ENCODE measurements around the gene EPN3.

The EPN3 gene

GRCh38 chr17:50546701-50547034 is 14.1 kb downstream of the EPN3 start:
- ChIA-PET POLR2A (interaction anchor here (0.9 to 1.4 kb wide), 2 partner anchors 14 to 64 kb away, joined by 3 to 4 read pairs; partner anchors contain the start of gene CACNA1G), CTCF (interaction anchor here (0.5 to 7.4 kb wide), 17 partner anchors 9 to 295 kb away, joined by 3 to 231 read pairs (median 4); partner anchors contain the start of gene CACNA1G)
- Histone ChIP-seq H3K9me3 (ENCODE audit: control insufficient read depth, insufficient read depth, low read depth, low read length) (no peaks in the 10 kb centered on the region), H3K36me3 (ENCODE audit: control insufficient read depth in 2 of 2, insufficient read depth in 1 of 2, low read length in 2 of 2) (peaks cover 0 to 21% of the 10 kb centered on the region in 2 experiments; a peak in 1 of 3 replicates), H3K27ac (ENCODE audit: extremely low read depth, low read depth, low read length) (no peak overlapping the region), H3K4me1 (ENCODE audit: control insufficient read depth, insufficient read depth, low read length) (peaks cover 16% of the 10 kb centered on the region), H3K4me3 (ENCODE audit: low read depth, low read length) (no peak overlapping the region)
- TF ChIP-seq REST (tag by site-specific recombination; IDR thresholded peaks at IDR 0.05) (0 out of 2 replicates have a peak, but pooled peaks have one; percentile 16), ZBTB17 (tag by site-specific recombination; IDR thresholded peaks at IDR 0.05) (peak; percentile 71; the same call in 1 of the 2 replicates), ZNF426 (tag by site-specific recombination; IDR thresholded peaks at IDR 0.05) (no peak), ZNF792 (tag by site-specific recombination; IDR thresholded peaks at IDR 0.05) (no peak)
- TF ChIP-seq, protein P1, sequence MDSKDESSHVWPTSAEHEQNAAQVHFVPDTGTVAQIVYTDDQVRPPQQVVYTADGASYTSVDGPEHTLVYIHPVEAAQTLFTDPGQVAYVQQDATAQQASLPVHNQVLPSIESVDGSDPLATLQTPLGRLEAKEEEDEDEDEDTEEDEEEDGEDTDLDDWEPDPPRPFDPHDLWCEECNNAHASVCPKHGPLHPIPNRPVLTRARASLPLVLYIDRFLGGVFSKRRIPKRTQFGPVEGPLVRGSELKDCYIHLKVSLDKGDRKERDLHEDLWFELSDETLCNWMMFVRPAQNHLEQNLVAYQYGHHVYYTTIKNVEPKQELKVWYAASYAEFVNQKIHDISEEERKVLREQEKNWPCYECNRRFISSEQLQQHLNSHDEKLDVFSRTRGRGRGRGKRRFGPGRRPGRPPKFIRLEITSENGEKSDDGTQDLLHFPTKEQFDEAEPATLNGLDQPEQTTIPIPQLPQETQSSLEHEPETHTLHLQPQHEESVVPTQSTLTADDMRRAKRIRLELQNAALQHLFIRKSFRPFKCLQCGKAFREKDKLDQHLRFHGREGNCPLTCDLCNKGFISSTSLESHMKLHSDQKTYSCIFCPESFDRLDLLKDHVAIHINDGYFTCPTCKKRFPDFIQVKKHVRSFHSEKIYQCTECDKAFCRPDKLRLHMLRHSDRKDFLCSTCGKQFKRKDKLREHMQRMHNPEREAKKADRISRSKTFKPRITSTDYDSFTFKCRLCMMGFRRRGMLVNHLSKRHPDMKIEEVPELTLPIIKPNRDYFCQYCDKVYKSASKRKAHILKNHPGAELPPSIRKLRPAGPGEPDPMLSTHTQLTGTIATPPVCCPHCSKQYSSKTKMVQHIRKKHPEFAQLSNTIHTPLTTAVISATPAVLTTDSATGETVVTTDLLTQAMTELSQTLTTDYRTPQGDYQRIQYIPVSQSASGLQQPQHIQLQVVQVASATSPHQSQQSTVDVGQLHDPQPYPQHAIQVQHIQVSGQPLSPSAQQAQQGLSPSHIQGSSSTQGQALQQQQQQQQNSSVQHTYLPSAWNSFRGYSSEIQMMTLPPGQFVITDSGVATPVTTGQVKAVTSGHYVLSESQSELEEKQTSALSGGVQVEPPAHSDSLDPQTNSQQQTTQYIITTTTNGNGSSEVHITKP (tag by site-specific recombination; IDR thresholded peaks at IDR 0.05): peak; percentile 72; the same call in 1 of the 2 replicates
- TF ChIP-seq, protein P2, sequence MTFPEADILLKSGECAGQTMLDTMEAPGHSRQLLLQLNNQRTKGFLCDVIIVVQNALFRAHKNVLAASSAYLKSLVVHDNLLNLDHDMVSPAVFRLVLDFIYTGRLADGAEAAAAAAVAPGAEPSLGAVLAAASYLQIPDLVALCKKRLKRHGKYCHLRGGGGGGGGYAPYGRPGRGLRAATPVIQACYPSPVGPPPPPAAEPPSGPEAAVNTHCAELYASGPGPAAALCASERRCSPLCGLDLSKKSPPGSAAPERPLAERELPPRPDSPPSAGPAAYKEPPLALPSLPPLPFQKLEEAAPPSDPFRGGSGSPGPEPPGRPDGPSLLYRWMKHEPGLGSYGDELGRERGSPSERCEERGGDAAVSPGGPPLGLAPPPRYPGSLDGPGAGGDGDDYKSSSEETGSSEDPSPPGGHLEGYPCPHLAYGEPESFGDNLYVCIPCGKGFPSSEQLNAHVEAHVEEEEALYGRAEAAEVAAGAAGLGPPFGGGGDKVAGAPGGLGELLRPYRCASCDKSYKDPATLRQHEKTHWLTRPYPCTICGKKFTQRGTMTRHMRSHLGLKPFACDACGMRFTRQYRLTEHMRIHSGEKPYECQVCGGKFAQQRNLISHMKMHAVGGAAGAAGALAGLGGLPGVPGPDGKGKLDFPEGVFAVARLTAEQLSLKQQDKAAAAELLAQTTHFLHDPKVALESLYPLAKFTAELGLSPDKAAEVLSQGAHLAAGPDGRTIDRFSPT (tag by site-specific recombination; IDR thresholded peaks at IDR 0.05): no peak

DNA sequence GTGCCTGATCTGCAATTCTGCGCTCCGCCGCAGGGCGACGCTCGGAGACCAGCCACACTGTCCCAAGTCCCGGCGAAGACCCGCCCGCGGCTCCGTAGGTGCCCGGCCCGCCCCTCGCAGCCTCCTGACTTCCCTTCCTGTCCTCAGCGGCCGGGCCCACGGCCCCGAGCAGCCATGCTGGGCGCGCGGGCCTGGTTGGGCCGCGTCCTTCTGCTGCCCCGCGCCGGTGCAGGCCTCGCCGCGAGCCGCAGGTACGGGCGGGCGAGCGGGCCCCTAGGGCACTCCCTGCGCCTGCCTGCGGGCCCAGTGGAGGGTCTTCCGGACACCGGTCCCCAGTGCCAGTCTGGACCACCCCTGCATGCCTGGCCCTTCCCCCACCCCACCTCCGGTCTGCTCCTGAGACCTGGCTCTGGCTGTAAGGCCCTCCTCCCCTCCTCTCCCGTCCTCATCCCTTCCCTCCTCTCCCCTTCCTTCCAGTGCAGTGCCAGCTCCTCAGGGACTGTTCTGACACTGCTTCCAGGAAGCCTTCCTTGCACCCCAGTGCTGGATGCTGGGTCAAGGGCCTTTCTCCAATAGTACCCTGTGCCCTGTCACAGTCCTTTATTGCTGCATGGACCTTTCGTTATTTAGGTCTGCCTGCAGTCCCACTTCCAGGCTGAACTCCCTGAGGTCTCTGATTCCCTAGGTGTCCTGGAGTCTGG is 14.7 kb downstream of the EPN3 start, which contains the start of gene SPATA20:
Gene SPATA20, plus strand, starts transcription at position 140 of the 701 bp plus-strand sequence. Its CDS starts 35 bp downstream, at position 175.
- H3K4me3 ChIP-seq (ENCODE audit: low read depth, low read length): peak within 1 kb of the TSS; percentile 53
- TF ChIP-seq BCL11A (tag by site-specific recombination; IDR thresholded peaks at IDR 0.05; ENCODE audit: low read depth): 0 out of 2 replicates have a peak, but pooled peaks have one; percentile 16
- peak; percentile 53; the same call in 1 of the 2 replicates for TF ChIP-seq ZXDB (tag by site-specific recombination; IDR thresholded peaks at IDR 0.05)
- TF ChIP-seq TRIM28 (IDR thresholded peaks at IDR 0.05; ENCODE audit: borderline replicate concordance, low read length): no peak
- TF ChIP-seq ZSCAN30 (tag by site-specific recombination; IDR thresholded peaks at IDR 0.05): peak; percentile 94
- TF ChIP-seq GLIS1 (tag by site-specific recombination; IDR thresholded peaks at IDR 0.05): peak; percentile 51
- TF ChIP-seq KLF1 (tag by site-specific recombination; IDR thresholded peaks at IDR 0.05): peak; percentile 61
- TF ChIP-seq SP7 (tag by site-specific recombination; IDR thresholded peaks at IDR 0.05): peak; percentile 38
- no peak for TF ChIP-seq HOXD13 (CRISPR knock-in tag; IDR thresholded peaks at IDR 0.05; ENCODE audit: borderline replicate concordance)
- 0 out of 2 replicates have a peak, but pooled peaks have one; percentile 14 for TF ChIP-seq ZBTB20 (tag by site-specific recombination; IDR thresholded peaks at IDR 0.05)
- TF ChIP-seq ZNF223 (tag by site-specific recombination; IDR thresholded peaks at IDR 0.05): peak; percentile 41; the same call in 1 of the 2 replicates
- peak; percentile 46 for TF ChIP-seq KLF9 (tag by site-specific recombination; IDR thresholded peaks at IDR 0.05; ENCODE audit: low read depth)
- no peak for TF ChIP-seq ZNF645 (tag by site-specific recombination; IDR thresholded peaks at IDR 0.05)
- TF ChIP-seq SP3 (tag by site-specific recombination; IDR thresholded peaks at IDR 0.05): peak; percentile 57
- peak; percentile 78 for TF ChIP-seq ZBTB26 (tag by site-specific recombination; optimal IDR thresholded peaks at IDR 0.05)

More for the DNA sequence above, 14.7 kb downstream of the EPN3 start, which contains the start of gene SPATA20:
- Histone ChIP-seq H3K36me3 (ENCODE audit: control insufficient read depth in 2 of 2, insufficient read depth in 1 of 2, low read length in 2 of 2) (peaks cover 0 to 21% of the 10 kb centered on the region in 2 experiments; a peak in 1 of 3 replicates), H3K9me3 (ENCODE audit: control insufficient read depth, insufficient read depth, low read depth, low read length) (no peaks in the 10 kb centered on the region), H3K4me1 (ENCODE audit: control insufficient read depth, insufficient read depth, low read length) (peaks cover 16% of the 10 kb centered on the region), H3K27ac (ENCODE audit: extremely low read depth, low read depth, low read length) (peak within 1 kb of the TSS; percentile 73)
- ChIA-PET POLR2A (interaction anchor here (0.6 to 1.4 kb wide), 3 partner anchors 13 to 77 kb away, joined by 3 to 4 read pairs (median 4); partner anchors contain the start of gene CACNA1G), CTCF (interaction anchor here (0.5 to 7.4 kb wide), 17 partner anchors 10 to 831 kb away, joined by 3 to 231 read pairs (median 4); partner anchors contain the start of gene CACNA1G)

All from HEK293 (cell line).